Fibroblast of pulmonary artery (primary cell): Measurements from ENCODE around the gene SKI.
A peak's percentile ranks its signal among the peaks of the same experiment; 100 is the strongest.

Experiments
- DNase-seq: peaks from one replicate; pipeline ENCODE4 v3.0.0-alpha.2; 2010; ENCODE audit warnings: low read depth
- H3K4me3 ChIP-seq: replicated peaks from 2 replicates; pipeline ENCODE4 v1.5.1; 2011; ENCODE audit warnings: low read depth, mild to moderate bottlenecking, control low read depth, low read length, moderate library complexity
- CTCF ChIP-seq: IDR thresholded peaks from 2 replicates; pipeline ENCODE4 v1.5.1; 2011; ENCODE audit warnings: mild to moderate bottlenecking, control low read depth, low read length, inconsistent platforms; ENCODE audit errors: missing control alignments

The SKI gene

GRCh38 chr1:2232916-2233438 is 4.9 kb downstream of the SKI start:
- TF ChIP-seq CTCF = no peak
- H3K4me3 ChIP-seq = peak overlapping the region; percentile 81
- DNase-seq = peak; percentile 29

- DNase-seq = peak; percentile 19
- H3K4me3 ChIP-seq = peak overlapping the region; percentile 81
- TF ChIP-seq CTCF = no peak
Observed at GRCh38 chr1:2233468-2233867, 5.3 kb downstream of the SKI start.

GRCh38 chr1:2233997-2234761 is 6.1 kb downstream of the SKI start:
- peak; percentile 98 for DNase-seq
- no peak for TF ChIP-seq CTCF
- H3K4me3 ChIP-seq = peak overlapping the region; percentile 81

GRCh38 chr1:2234762-2235113 is 6.6 kb downstream of the SKI start:
- TF ChIP-seq CTCF = no peak
- DNase-seq = no peak
- H3K4me3 ChIP-seq = peak overlapping the region; percentile 6

- H3K4me3 ChIP-seq = no peak overlapping the region
- no peak for TF ChIP-seq CTCF
- no peak for DNase-seq
Observed at GRCh38 chr1:2235300-2235998, 7.3 kb downstream of the SKI start.

- H3K4me3 ChIP-seq = no peak overlapping the region
- DNase-seq = no peak
- TF ChIP-seq CTCF = no peak
Observed at GRCh38 chr1:2236695-2237677, 8.9 kb downstream of the SKI start.
